NCI-H774 (cell line): ENCODE results near the gene PARS2.

ENCODE experiments used
- DNase-seq: peaks from one replicate; lab custom pipeline; 2025; lab: John Stamatoyannopoulos, UW

The PARS2 gene

GRCh38 chr1:54728027-54728426, 36.3 kb downstream of the PARS2 start:
- no peak for DNase-seq

- no peak for DNase-seq
Measured at GRCh38 chr1:54724771-54725170, 39.6 kb downstream of the PARS2 start.

DNA sequence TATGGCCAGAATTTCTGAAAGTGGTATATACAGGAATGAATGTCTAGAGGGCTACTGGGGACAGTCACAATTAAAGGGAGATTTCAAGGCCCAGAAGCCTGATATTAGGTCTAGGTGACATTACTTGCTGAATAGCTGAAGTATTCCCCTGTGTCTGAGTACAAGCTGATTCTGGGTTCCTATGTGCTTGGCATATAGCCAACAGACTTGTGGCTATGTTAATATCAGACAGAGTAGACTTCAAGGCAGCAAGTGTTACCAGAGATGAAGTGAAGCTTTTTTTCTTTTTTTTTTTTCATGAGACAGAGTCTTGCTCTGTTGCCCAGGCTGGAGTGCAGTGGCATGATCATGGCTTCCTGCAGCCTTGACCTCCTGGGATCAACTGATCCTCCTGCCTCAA, 40.3 kb downstream of the PARS2 start:
- DNase-seq, result no peak

- no peak for DNase-seq
Measured at GRCh38 chr1:54721719-54722118, 42.6 kb downstream of the PARS2 start.

DNA sequence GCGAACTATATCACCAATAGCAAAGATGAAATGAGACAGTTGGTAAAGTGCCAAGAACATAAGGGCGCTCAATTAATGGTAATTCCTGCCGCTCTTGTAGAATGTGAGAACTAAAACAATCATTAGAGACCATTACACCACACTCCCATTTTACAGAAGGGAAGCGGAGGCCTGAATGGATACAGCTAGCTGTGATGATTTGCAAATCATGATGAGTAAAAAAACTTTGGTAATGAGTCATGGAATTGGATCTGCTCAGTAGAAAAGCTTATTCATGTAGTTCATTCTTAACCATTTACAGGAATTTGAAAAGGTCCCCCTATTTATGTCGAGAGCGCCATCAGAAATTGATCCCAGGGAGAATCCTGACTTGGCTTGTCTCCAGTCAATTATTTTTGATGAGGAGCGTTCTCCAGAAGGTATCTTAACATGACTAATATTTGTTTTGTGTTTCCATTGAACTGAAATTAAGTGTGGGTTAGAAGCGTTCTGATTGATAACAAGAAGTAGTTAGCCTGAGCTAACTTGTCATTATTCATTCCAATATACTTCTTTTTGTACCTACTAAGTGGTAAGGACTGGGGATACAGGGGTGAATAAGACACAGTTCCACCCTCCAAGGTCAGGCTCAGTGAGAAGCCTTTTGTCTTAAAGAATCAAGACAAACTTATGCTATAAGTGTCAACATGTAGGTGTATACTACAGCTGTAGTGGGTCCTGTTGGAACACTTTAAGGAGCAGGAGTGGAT, 47.9 kb downstream of the PARS2 start:
- no peak for DNase-seq

DNA sequence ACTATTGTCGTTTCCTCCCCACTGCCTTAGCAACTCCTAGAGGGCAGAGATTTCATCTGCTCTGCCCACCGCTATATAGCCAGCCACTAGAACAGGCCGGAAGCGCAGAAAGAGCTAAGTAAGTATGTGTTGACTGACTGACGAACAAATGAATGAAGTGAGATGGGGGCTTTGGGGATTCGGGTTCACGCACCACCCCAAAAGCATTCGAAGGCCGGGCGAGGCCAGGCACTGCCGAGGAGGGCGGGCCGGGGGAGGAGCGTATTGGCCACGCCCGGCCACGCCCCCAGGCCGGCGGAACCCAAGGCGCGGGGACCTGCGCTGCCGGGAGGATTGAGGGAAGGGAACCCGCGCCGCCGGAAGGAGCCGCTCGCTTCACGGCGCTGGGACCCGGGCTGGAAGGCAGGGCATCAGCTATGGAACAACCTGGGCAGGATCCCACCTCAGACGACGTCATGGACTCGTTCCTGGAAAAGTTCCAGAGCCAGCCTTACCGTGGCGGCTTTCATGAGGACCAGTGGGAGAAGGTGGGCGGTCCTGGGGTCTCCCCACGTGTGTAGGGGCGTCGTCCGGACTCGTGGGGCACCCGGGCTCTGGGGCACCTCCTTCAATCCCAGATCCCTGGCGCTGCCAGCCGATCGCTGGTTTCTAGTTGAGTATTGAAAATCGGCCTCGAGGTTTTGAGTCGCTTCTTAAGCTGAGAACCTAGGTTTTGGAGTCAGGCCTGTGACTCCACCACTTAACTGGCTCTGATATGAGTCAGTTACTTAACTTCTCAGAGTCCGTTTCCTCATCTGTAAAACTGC, 48.6 kb downstream of the PARS2 start, which contains the start of gene TTC4:
TTC4 (plus strand) TSS at position 369 of the 806 bp plus-strand sequence; CDS start at position 417, 48 bp downstream.
- peak; percentile 87 for DNase-seq

- no peak for DNase-seq
Measured at GRCh38 chr1:54714881-54715492, 49.3 kb downstream of the PARS2 start.

GRCh38 chr1:54711536-54711935, 52.8 kb downstream of the PARS2 start:
- no peak for DNase-seq

GRCh38 chr1:54710841-54711240, 53.5 kb downstream of the PARS2 start:
- no peak for DNase-seq

- DNase-seq, result no peak
Measured at GRCh38 chr1:54710434-54710833, 53.9 kb downstream of the PARS2 start.

DNA sequence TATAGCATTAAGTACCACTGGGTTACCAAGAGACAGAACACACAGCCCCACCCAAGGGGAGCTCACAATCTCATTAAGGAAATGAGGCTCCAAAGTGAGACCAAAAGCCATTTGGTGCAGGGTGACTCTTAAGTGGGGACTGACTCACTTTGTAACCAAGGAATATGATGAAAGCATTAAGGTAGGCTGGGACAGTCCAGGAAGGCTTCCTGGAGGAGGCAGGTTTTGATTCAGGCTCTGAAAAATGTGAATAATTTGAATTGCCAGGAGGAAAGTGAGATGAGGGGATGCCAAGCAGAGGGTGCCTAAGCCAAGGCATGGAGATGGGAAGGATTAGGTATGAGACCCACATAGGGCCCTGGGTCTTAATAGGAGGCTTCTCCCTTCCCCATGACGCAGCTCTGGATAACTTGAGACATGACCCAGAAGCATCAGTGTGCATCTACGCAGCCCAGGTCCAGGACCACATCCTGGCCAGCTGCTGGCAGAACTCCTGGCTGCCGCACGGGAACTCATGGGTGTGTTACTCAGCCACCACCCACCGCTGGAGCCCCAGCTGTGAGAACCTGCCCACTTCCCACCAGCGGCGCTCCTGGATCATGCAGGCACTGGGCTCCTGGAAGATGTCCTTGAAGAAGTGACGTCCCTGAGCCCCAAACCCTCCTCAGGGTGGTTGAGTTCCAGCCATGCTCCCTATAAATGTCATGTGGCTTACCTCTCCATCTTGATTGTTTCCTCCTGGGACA, 54.6 kb downstream of the PARS2 start:
- no peak for DNase-seq

- DNase-seq, result no peak
Measured at GRCh38 chr1:54708385-54708784, 55.9 kb downstream of the PARS2 start.
